Cardiac muscle cell (in vitro differentiated cells and primary cell): Measurements from ENCODE around the gene POLR2C. TPM values are rescaled to one million over a fixed set of nuclear protein-coding genes. Genes with fewer than 3 reads are reported as not detected.

Experiments
- DNase-seq, 2 donors: peaks; one replicate each; pipeline versions ENCODE4 v3.0.0 to v3.0.0-alpha.2; 2010 to 2017; ENCODE audit warnings: low read depth in 1 of 2, low spot score in 1 of 2
- H3K27ac ChIP-seq: fragments of 200-600 bp; sonication (generic); 2 replicates; pipeline ENCODE4 v1.5.1; 2016
- H3K27me3 ChIP-seq: fragments of 200-600 bp; sonication (generic); 2 replicates; pipeline ENCODE4 v1.6.0; 2016; ENCODE audit warnings: control low read depth
- H3K36me3 ChIP-seq: fragments of 200-600 bp; sonication (generic); 2 replicates; pipeline ENCODE4 v1.5.1; 2016; ENCODE audit warnings: control low read depth
- H3K4me1 ChIP-seq: fragments of 200-600 bp; sonication (generic); 2 replicates; pipeline ENCODE4 v1.8.1; 2017; ENCODE audit warnings: low read depth, mild to moderate bottlenecking, mixed run types
- H3K4me3 ChIP-seq: fragments of 200-600 bp; sonication (generic); 2 replicates; pipeline ENCODE4 v1.5.1; 2016; ENCODE audit warnings: mild to moderate bottlenecking
- H3K9me3 ChIP-seq: fragments of 200-600 bp; sonication (generic); 2 replicates; pipeline ENCODE4 v1.5.1; 2017; ENCODE audit warnings: low read depth, mild to moderate bottlenecking, control low read depth
- CTCF ChIP-seq: IDR thresholded peaks from 2 replicates; pipeline ENCODE4 v1.5.1; 2012; ENCODE audit warnings: low read depth, mild to moderate bottlenecking, low read length
- polyA plus RNA-seq: library from polyadenylated mRNA; unstranded; fragments of >200 nt; fragmentation: Nextera tagmentation; extraction: Ambion mirVana; gene quantifications from 2 replicates; pipeline ENCODE4 v1.2.1, GENCODE V29; 2016
- total RNA-seq: library from RNA; depleted of rRNA; stranded (reverse); fragments of >200 nt; gene quantifications from 2 replicates; pipeline ENCODE4 v1.2.3, GENCODE V29; 2016

Gene POLR2C
- total and polyA plus RNA-seq, 2 experiments from 2014 or later, result 83.5 to 126 TPM

GRCh38 chr16:57481421-57481820 is 18.9 kb downstream of the POLR2C start:
- H3K27me3 ChIP-seq, result no peaks in the 10 kb centered on the region
- peak overlapping the region; percentile 100 for H3K4me3 ChIP-seq
- DNase-seq, result no peak
- H3K27ac ChIP-seq, result peak overlapping the region; percentile 95
- TF ChIP-seq CTCF, result no peak
- H3K36me3 ChIP-seq, result peaks cover 37% of the 10 kb centered on the region
- peaks cover 67% of the 10 kb centered on the region for H3K4me1 ChIP-seq
- no peaks in the 10 kb centered on the region for H3K9me3 ChIP-seq

DNA sequence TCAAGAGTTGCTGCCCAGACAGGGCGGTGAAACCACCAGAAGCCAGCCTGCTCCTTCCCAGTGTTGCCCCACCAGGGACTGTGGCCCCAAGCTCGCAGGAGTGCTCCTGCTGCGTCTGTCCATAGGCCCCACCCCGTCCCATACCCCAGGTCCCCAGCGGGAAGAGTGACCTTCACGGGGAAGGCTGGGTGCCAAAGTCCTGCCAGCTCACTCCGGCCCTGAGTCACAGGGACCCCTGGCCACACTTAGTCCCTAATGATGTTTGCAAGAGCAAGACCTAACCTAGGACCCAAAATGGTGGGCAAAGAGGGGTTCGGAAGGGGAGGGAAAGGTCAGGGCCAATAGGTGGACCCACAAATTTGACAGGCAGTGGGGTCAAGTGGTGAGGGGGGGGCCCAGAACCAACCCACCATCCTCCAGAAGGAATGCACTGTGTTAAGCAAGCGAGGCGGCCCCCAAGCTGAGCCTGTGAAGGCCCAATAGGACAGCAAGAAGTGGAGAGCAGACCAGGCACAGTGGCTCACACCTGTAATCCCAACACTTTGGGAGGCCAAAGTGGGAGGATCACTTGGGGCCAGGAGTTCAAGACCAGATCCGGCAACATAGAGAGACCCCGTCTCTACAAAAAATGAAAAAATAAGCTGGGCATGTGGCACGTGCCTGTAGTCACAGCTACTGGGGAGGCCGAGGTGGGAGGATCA is 20.5 kb downstream of the POLR2C start:
- Histone ChIP-seq H3K4me3 (peak overlapping the region; percentile 100), H3K9me3 (no peaks in the 10 kb centered on the region), H3K36me3 (peaks cover 33% of the 10 kb centered on the region), H3K4me1 (peaks cover 63% of the 10 kb centered on the region), H3K27me3 (no peaks in the 10 kb centered on the region), H3K27ac (peak overlapping the region; percentile 95)
- no peak for TF ChIP-seq CTCF
- no peak for DNase-seq

DNA sequence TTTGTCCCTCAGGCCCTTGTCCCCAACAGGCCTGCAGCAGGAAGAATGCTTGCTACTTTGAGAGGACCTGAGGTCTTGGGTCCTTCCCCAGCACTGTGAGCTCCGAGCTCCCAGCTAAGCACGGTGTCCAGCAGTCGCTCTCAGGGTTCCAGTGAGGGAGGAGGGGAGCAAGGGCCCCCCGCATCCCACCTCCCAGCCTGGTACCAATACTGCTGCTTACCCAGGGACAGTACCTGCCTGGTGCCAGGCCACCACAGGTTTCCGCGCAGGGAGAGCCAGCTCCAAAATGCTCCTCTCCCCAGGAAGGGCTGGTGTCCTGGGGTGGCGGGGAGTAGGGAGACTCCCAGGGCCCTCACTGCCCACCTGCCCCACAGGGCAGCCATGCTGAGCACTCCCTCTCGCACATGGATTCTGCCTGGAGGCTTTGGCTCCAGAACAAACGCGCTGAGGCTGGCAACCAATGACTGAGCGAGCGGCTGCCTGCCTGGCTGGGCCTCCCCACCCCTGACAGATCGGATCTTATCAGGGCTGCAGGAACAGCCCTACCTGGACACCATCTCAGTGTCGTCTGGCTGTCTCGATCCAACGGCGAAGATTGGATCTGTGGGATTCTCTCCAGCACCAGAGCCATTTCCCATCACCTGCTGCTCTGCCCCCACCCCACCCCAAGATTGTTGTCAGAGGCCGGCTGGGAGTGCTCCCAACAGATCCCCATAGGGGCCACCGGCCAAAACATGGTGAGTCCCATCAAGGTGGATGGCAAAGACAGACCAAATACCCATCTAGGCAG is 21.4 kb downstream of the POLR2C start:
- H3K4me1 ChIP-seq, result peaks cover 54% of the 10 kb centered on the region
- no peak for DNase-seq
- H3K9me3 ChIP-seq, result no peaks in the 10 kb centered on the region
- H3K4me3 ChIP-seq, result peak overlapping the region; percentile 100
- H3K27ac ChIP-seq, result peak overlapping the region; percentile 95
- H3K27me3 ChIP-seq, result no peaks in the 10 kb centered on the region
- peaks cover 23% of the 10 kb centered on the region for H3K36me3 ChIP-seq
- no peak for TF ChIP-seq CTCF

GRCh38 chr16:57484515-57485005 is 22.1 kb downstream of the POLR2C start:
- DNase-seq, result no peak
- Histone ChIP-seq H3K4me1 (peaks cover 48% of the 10 kb centered on the region), H3K27me3 (no peaks in the 10 kb centered on the region), H3K4me3 (peak overlapping the region; percentile 100), H3K9me3 (no peaks in the 10 kb centered on the region), H3K27ac (peak overlapping the region; percentile 95), H3K36me3 (peaks cover 17% of the 10 kb centered on the region)
- TF ChIP-seq CTCF, result no peak

DNA sequence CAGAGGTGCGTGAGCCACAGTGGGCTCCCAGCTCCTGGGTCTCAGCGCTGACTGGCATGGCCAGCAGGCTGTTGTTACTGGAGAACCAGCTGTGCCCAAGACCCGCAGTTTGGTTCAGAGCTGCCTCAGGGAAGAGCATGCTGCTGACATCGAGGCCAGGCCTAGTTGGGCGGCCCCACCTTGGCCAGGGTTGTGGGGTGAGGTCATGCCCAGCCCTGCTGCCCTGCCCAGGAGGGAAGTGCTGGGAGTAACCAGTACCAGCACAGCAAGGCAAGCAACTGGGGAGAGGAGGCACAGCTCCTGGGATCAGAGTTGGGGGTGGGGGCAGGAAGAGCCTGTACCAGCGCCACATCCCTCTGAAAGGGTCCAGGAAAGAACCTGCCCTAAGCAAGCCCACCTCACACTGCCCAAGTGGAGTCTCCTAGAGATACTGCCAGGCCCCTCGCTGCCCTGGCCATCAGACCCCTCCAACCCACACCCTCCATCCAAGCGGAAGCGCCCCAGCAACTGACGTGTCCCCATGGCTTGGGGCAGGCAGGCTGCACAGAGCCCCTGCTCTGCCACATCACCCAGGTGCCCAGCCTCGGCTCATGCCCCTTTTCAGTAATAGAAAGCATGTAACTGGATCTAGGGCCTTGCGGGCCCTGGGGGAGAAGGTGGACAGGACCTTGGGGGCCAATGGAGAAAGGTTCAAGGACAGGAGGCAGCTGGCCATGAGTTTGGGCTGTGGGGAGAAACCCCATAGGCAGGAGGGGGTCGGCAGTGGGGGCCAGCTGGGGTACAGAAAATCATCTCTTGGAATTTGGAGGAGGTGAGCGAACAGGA is 22.8 kb downstream of the POLR2C start:
- peak overlapping the region; percentile 95 for H3K27ac ChIP-seq
- DNase-seq, result no peak

More for the DNA sequence above, 22.8 kb downstream of the POLR2C start:
- Histone ChIP-seq H3K4me1 (peaks cover 40% of the 10 kb centered on the region), H3K4me3 (peak overlapping the region; percentile 100), H3K9me3 (no peaks in the 10 kb centered on the region), H3K27me3 (no peaks in the 10 kb centered on the region), H3K36me3 (peaks cover 16% of the 10 kb centered on the region)
- TF ChIP-seq CTCF, result no peak
